ENCODE measurements around the gene PAPPA. TPM values are rescaled to one million over a fixed set of nuclear protein-coding genes. Genes with fewer than 3 reads are reported as not detected.

Gene PAPPA
- total RNA-seq, 1 experiment from 2014 or later: 0.05 TPM

DNA sequence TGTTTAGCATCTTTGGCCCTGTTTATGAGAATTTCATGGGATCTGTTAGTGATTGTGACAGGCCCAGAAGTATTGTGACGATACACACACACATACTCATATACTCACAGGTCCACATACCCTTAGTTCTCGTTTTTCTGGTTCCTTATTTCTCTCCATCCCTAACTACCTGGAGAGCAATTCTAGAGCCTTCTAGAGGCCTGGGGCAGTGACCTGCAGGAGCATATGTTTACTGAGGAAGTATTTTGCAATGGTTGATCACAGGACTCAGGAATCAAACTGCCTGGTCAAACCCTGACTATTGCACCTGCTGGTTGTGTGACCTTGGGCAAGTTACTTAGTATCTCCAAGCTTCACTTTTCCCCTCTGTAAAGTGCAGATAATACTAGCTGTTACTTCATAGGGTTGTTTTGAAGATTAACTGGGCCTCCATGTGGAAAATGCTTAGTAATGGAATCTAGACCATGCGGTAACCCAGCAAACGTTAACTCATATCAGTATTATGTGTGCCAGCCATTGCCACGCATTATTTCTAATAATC lies 8.7 kb downstream of the PAPPA start:
- ChIA-PET RAD21 (ENCODE audit: low non-redundant PET in 1 of 2, low total read pairs in 2 of 2, uncharacterized antibody in 2 of 2, unreplicated experiment in 2 of 2) (no interaction called here), CTCF (interaction anchor here (1.4 kb wide), 1 partner anchor 10 kb away, joined by 6 read pairs; no protein-coding TSS in a partner anchor), POLR2A (no interaction called here)
- TF ChIP-seq EGR1 (IDR thresholded peaks at IDR 0.05; ENCODE audit: low read depth) (no peak), CEBPB (IDR thresholded peaks at IDR 0.05; ENCODE audit: low read depth) (no peak)
- H3K9ac ChIP-seq (ENCODE audit: low read length): no peak overlapping the region
- H3K79me2 ChIP-seq (ENCODE audit: insufficient read depth, low read length): no peaks in the 10 kb centered on the region
- no peaks in the 10 kb centered on the region for H3K4me1 ChIP-seq (ENCODE audit: control insufficient read depth in 1 of 2, insufficient read depth in 2 of 2, low read length in 2 of 2)
- peaks cover 47% of the 10 kb centered on the region for H3K27me3 ChIP-seq (ENCODE audit: insufficient read depth, low read length)
- no peaks in the 10 kb centered on the region for H3K9me3 ChIP-seq (ENCODE audit: control insufficient read depth in 1 of 2, insufficient read depth in 1 of 2, low read depth in 1 of 2, low read length in 2 of 2)
- intact Hi-C loops (cut with micrococcal nuclease): loop anchor here (10.0 kb wide), 1 partner anchor 468 kb away; no protein-coding TSS in a partner anchor
- BruUV-seq (replicated peaks): no TSS peak
- no peaks in the 10 kb centered on the region for H4K20me1 ChIP-seq (ENCODE audit: insufficient read depth)
- H3K9me2 ChIP-seq (ENCODE audit: insufficient read depth): no peaks in the 10 kb centered on the region
- no peak overlapping the region for H3K27ac ChIP-seq (ENCODE audit: low read depth, low read length)
- ATAC-seq: no peak
- H2AFZ ChIP-seq (ENCODE audit: low read depth, low read length, poor library complexity, severe bottlenecking): no peak overlapping the region
- H3K4me3 ChIP-seq (replicated peaks in 1 of 2; ENCODE audit: low read depth in 1 of 2, low read length in 2 of 2): no peak overlapping the region
- H3K36me3 ChIP-seq (ENCODE audit: control insufficient read depth in 1 of 2, insufficient read depth in 2 of 2, low read length in 2 of 2): no peaks in the 10 kb centered on the region
- DNase-seq (ENCODE audit: low read depth, low spot score): no peak
- H3K4me2 ChIP-seq (ENCODE audit: low read length): no peak overlapping the region

DNA sequence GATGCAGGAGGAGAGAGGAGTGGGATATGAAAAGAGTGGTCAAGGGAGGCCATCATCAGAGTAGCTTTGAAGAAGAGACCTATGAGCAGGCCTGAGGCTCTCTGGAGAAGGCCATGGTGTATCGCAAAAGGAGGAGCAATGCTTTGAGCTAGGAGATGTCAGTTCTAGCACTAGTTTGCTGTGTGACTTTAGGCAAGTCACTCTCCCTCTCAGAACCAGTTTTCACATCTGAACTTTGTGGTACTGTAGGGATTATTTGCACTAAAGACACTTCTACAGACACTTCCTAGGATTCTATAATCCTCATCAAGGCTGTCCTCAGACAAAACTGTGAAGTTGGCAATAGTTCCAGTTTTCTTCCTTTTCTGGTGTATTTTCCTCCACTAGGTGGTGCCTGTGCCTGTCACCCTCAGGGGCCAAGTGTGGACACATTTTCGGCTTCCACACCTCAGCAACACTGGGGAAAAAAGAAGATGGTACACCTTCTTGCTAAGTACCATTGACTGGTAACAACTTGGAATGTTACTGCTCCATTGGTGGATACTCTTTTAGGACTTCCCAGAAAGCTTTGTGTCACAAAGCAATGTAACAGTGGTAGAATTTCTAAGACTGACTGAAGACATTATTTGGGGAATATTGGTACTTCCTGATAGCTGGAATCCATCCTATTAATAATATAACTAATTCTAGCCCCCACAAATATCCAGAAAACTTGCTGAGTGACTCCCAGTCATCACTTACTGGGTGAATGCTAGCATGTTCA lies 9.9 kb downstream of the PAPPA start:
- ChIA-PET RAD21 (ENCODE audit: low non-redundant PET in 1 of 2, low total read pairs in 2 of 2, uncharacterized antibody in 2 of 2, unreplicated experiment in 2 of 2) (no interaction called here), CTCF (interaction anchor here (1.4 to 1.6 kb wide), 2 partner anchors 11 to 408 kb away, joined by 3 to 4 read pairs; no protein-coding TSS in a partner anchor), POLR2A (no interaction called here)
- Histone ChIP-seq H3K9me2 (ENCODE audit: insufficient read depth) (no peaks in the 10 kb centered on the region), H3K9me3 (ENCODE audit: control insufficient read depth in 1 of 2, insufficient read depth in 1 of 2, low read depth in 1 of 2, low read length in 2 of 2) (no peaks in the 10 kb centered on the region), H4K20me1 (ENCODE audit: insufficient read depth) (no peaks in the 10 kb centered on the region), H3K79me2 (ENCODE audit: insufficient read depth, low read length) (no peaks in the 10 kb centered on the region), H3K36me3 (ENCODE audit: control insufficient read depth in 1 of 2, insufficient read depth in 2 of 2, low read length in 2 of 2) (no peaks in the 10 kb centered on the region), H3K27me3 (ENCODE audit: insufficient read depth, low read length) (peaks cover 36% of the 10 kb centered on the region), H3K27ac (ENCODE audit: low read depth, low read length) (no peak overlapping the region), H3K4me1 (ENCODE audit: control insufficient read depth in 1 of 2, insufficient read depth in 2 of 2, low read length in 2 of 2) (no peaks in the 10 kb centered on the region), H3K9ac (ENCODE audit: low read length) (no peak overlapping the region), H3K4me2 (ENCODE audit: low read length) (no peak overlapping the region), H3K4me3 (replicated peaks in 1 of 2; ENCODE audit: low read depth in 1 of 2, low read length in 2 of 2) (no peak overlapping the region), H2AFZ (ENCODE audit: low read depth, low read length, poor library complexity, severe bottlenecking) (no peak overlapping the region)
- no peak for TF ChIP-seq EZH2phosphoT487 (IDR thresholded peaks at IDR 0.05; ENCODE audit: borderline replicate concordance)
- TF ChIP-seq, protein P1, sequence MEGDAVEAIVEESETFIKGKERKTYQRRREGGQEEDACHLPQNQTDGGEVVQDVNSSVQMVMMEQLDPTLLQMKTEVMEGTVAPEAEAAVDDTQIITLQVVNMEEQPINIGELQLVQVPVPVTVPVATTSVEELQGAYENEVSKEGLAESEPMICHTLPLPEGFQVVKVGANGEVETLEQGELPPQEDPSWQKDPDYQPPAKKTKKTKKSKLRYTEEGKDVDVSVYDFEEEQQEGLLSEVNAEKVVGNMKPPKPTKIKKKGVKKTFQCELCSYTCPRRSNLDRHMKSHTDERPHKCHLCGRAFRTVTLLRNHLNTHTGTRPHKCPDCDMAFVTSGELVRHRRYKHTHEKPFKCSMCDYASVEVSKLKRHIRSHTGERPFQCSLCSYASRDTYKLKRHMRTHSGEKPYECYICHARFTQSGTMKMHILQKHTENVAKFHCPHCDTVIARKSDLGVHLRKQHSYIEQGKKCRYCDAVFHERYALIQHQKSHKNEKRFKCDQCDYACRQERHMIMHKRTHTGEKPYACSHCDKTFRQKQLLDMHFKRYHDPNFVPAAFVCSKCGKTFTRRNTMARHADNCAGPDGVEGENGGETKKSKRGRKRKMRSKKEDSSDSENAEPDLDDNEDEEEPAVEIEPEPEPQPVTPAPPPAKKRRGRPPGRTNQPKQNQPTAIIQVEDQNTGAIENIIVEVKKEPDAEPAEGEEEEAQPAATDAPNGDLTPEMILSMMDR (IDR thresholded peaks at IDR 0.05 in 2 of 3, conservative IDR thresholded peaks at IDR 0.05 in 1 of 3; ENCODE audit: borderline replicate concordance in 1 of 3, insufficient read depth in 1 of 3, low read depth in 2 of 3, low read length in 2 of 3): peak; percentile 46 to 63 (median 60); a peak in 5 of 6 replicates
- TF ChIP-seq, protein P2, sequence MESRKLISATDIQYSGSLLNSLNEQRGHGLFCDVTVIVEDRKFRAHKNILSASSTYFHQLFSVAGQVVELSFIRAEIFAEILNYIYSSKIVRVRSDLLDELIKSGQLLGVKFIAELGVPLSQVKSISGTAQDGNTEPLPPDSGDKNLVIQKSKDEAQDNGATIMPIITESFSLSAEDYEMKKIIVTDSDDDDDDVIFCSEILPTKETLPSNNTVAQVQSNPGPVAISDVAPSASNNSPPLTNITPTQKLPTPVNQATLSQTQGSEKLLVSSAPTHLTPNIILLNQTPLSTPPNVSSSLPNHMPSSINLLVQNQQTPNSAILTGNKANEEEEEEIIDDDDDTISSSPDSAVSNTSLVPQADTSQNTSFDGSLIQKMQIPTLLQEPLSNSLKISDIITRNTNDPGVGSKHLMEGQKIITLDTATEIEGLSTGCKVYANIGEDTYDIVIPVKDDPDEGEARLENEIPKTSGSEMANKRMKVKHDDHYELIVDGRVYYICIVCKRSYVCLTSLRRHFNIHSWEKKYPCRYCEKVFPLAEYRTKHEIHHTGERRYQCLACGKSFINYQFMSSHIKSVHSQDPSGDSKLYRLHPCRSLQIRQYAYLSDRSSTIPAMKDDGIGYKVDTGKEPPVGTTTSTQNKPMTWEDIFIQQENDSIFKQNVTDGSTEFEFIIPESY (IDR thresholded peaks at IDR 0.05; ENCODE audit: extremely low read depth, insufficient replicate concordance, low read length): no peak
- TF ChIP-seq RAD21 (IDR thresholded peaks at IDR 0.05; ENCODE audit: low read depth): peak; percentile 65
- TF ChIP-seq TCF7L2 (IDR thresholded peaks at IDR 0.05; ENCODE audit: borderline replicate concordance, extremely low read depth, insufficient read depth, insufficient read length): no peak
- TF ChIP-seq, protein P3, sequence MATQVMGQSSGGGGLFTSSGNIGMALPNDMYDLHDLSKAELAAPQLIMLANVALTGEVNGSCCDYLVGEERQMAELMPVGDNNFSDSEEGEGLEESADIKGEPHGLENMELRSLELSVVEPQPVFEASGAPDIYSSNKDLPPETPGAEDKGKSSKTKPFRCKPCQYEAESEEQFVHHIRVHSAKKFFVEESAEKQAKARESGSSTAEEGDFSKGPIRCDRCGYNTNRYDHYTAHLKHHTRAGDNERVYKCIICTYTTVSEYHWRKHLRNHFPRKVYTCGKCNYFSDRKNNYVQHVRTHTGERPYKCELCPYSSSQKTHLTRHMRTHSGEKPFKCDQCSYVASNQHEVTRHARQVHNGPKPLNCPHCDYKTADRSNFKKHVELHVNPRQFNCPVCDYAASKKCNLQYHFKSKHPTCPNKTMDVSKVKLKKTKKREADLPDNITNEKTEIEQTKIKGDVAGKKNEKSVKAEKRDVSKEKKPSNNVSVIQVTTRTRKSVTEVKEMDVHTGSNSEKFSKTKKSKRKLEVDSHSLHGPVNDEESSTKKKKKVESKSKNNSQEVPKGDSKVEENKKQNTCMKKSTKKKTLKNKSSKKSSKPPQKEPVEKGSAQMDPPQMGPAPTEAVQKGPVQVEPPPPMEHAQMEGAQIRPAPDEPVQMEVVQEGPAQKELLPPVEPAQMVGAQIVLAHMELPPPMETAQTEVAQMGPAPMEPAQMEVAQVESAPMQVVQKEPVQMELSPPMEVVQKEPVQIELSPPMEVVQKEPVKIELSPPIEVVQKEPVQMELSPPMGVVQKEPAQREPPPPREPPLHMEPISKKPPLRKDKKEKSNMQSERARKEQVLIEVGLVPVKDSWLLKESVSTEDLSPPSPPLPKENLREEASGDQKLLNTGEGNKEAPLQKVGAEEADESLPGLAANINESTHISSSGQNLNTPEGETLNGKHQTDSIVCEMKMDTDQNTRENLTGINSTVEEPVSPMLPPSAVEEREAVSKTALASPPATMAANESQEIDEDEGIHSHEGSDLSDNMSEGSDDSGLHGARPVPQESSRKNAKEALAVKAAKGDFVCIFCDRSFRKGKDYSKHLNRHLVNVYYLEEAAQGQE (IDR thresholded peaks at IDR 0.05; ENCODE audit: low read depth): no peak
- no peak for DNase-seq (ENCODE audit: low read depth, low spot score)
- peak; percentile 57 for ATAC-seq
- no TSS peak for BruUV-seq (replicated peaks)
- intact Hi-C loops (cut with micrococcal nuclease): loop anchor here (1.0 to 10.0 kb wide), 2 partner anchors 409 to 469 kb away; no protein-coding TSS in a partner anchor
